ENCODE data around the gene MMAB. TPM values are rescaled to one million over a fixed set of nuclear protein-coding genes. Genes with fewer than 3 reads are reported as not detected.

MMAB gene
- polyA plus RNA-seq, 4 donors: 23.9 to 95.9 (median 33.1) TPM

GRCh38 chr12:109513051-109513450, 60.3 kb downstream of the MMAB start:
- WGBS, 3 donors: 75 to 89% (median 82%) methylated on average over 8 of the region's 8 CpGs
- H3K36me3 ChIP-seq (ENCODE audit: control insufficient read depth in 3 of 3, insufficient read depth in 2 of 3, low read depth in 1 of 3, low read length in 3 of 3): peaks cover 6 to 62% (median 18%) of the 10 kb centered on the region in 3 donors

GRCh38 chr12:109512608-109513007, 60.7 kb downstream of the MMAB start:
- no peak for FAIRE-seq
- no peak for DNase-seq
- WGBS, 3 donors: 77 to 89% (median 83%) methylated on average over 1 of the region's 1 CpG
- no peaks in the 10 kb centered on the region for H3K9me3 ChIP-seq (ENCODE audit: control insufficient read depth in 2 of 2, insufficient read depth in 1 of 2, low read depth in 1 of 2, low read length in 1 of 2)
- no peaks in the 10 kb centered on the region for H3K27me3 ChIP-seq (ENCODE audit: control insufficient read depth in 3 of 3, insufficient read depth in 3 of 3, low read length in 3 of 3)
- no peaks in the 10 kb centered on the region for H3K4me1 ChIP-seq (ENCODE audit: control insufficient read depth in 3 of 3, insufficient read depth in 2 of 3, low read depth in 1 of 3, low read length in 2 of 3)
- no peak overlapping the region for H3K27ac ChIP-seq (ENCODE audit: low read depth in 1 of 3, low read length in 2 of 3)
- peaks cover 8 to 61% (median 19%) of the 10 kb centered on the region in 3 donors for H3K36me3 ChIP-seq (ENCODE audit: control insufficient read depth in 3 of 3, insufficient read depth in 2 of 3, low read depth in 1 of 3, low read length in 3 of 3)
- no peak overlapping the region for H3K4me3 ChIP-seq (ENCODE audit: low read depth in 1 of 3, low read length in 3 of 3)

More at GRCh38 chr12:109513051-109513450, 60.3 kb downstream of the MMAB start:
- DNase-seq (no peak), FAIRE-seq (no peak)
- no peaks in the 10 kb centered on the region for H3K4me1 ChIP-seq (ENCODE audit: control insufficient read depth in 3 of 3, insufficient read depth in 2 of 3, low read depth in 1 of 3, low read length in 2 of 3)
- H3K4me3 ChIP-seq (ENCODE audit: low read depth in 1 of 3, low read length in 3 of 3): no peak overlapping the region
- H3K9me3 ChIP-seq (ENCODE audit: control insufficient read depth in 2 of 2, insufficient read depth in 1 of 2, low read depth in 1 of 2, low read length in 1 of 2): no peaks in the 10 kb centered on the region
- H3K27me3 ChIP-seq (ENCODE audit: control insufficient read depth in 3 of 3, insufficient read depth in 3 of 3, low read length in 3 of 3): no peaks in the 10 kb centered on the region
- no peak overlapping the region for H3K27ac ChIP-seq (ENCODE audit: low read depth in 1 of 3, low read length in 2 of 3)

- peaks cover 11 to 62% (median 20%) of the 10 kb centered on the region in 3 donors for H3K36me3 ChIP-seq (ENCODE audit: control insufficient read depth in 3 of 3, insufficient read depth in 2 of 3, low read depth in 1 of 3, low read length in 3 of 3)
- H3K9me3 ChIP-seq (ENCODE audit: control insufficient read depth in 2 of 2, insufficient read depth in 1 of 2, low read depth in 1 of 2, low read length in 1 of 2): no peaks in the 10 kb centered on the region
- H3K4me3 ChIP-seq (ENCODE audit: low read depth in 1 of 3, low read length in 3 of 3): no peak overlapping the region
- FAIRE-seq (no peak), DNase-seq (no peak)
- WGBS, 3 donors: 90 to 93% (median 92%) methylated on average over 15 of the region's 15 CpGs
- H3K27ac ChIP-seq (ENCODE audit: low read depth in 1 of 3, low read length in 2 of 3): no peak overlapping the region
- H3K27me3 ChIP-seq (ENCODE audit: control insufficient read depth in 3 of 3, insufficient read depth in 3 of 3, low read length in 3 of 3): no peaks in the 10 kb centered on the region
- no peaks in the 10 kb centered on the region for H3K4me1 ChIP-seq (ENCODE audit: control insufficient read depth in 3 of 3, insufficient read depth in 2 of 3, low read depth in 1 of 3, low read length in 2 of 3)
These were observed 63.1 kb downstream of the MMAB start for GRCh38 chr12:109510196-109510595.

GRCh38 chr12:109504068-109504467, 69.2 kb downstream of the MMAB start:
- no peak for FAIRE-seq
- H3K36me3 ChIP-seq (ENCODE audit: control insufficient read depth in 3 of 3, insufficient read depth in 2 of 3, low read depth in 1 of 3, low read length in 3 of 3): peaks cover 29 to 61% (median 39%) of the 10 kb centered on the region in 3 donors

More at GRCh38 chr12:109504068-109504467, 69.2 kb downstream of the MMAB start:
- no peaks in the 10 kb centered on the region for H3K4me1 ChIP-seq (ENCODE audit: control insufficient read depth in 3 of 3, insufficient read depth in 2 of 3, low read depth in 1 of 3, low read length in 2 of 3)
- no peaks in the 10 kb centered on the region for H3K27me3 ChIP-seq (ENCODE audit: control insufficient read depth in 3 of 3, insufficient read depth in 3 of 3, low read length in 3 of 3)
- H3K27ac ChIP-seq (ENCODE audit: low read depth in 1 of 3, low read length in 2 of 3): no peak overlapping the region
- 59 to 84% (median 71%) methylated on average over 1 of the region's 1 CpG for WGBS, 3 donors
- DNase-seq: no peak
- H3K9me3 ChIP-seq (ENCODE audit: control insufficient read depth in 2 of 2, insufficient read depth in 1 of 2, low read depth in 1 of 2, low read length in 1 of 2): no peaks in the 10 kb centered on the region
- no peak overlapping the region for H3K4me3 ChIP-seq (ENCODE audit: low read depth in 1 of 3, low read length in 3 of 3)

Other genes with a start within 250 kb of the MMAB start
- gene MYO1H, start 225.6 kb downstream of the MMAB start, polyA plus RNA-seq: 1 to 10 TPM in 1 of 4 donors, not detected in 3; 1.6 TPM
- gene KCTD10, start 96.2 kb downstream of the MMAB start, polyA plus RNA-seq: 10 to 100 TPM; 14.3 to 28.4 (median 19.0) TPM
- gene UBE3B, start 95.9 kb downstream of the MMAB start, polyA plus RNA-seq: 10 to 100 TPM; 13.0 to 33.2 (median 13.3) TPM
- 10 to 100 TPM; 15.1 to 36.4 (median 16.1) TPM for gene MVK, start 290 bp upstream of the MMAB start, polyA plus RNA-seq
- 1 to 10 TPM; 1.6 to 7.5 (median 4.7) TPM for gene FAM222A, start 140.3 kb upstream of the MMAB start, polyA plus RNA-seq

Data from small intestine (tissue), 7 donors.